Stomach (tissue), 9 donors: ENCODE measurements around the gene KLF15. TPM values are rescaled to one million over a fixed set of nuclear protein-coding genes. Genes with fewer than 3 reads are reported as not detected.

Source experiments
- DNase-seq, 2 donors: peaks; one replicate each; pipeline versions ENCODE4 v3.0.0 to v3.0.0-alpha.2; 2013 to 2019
- H3K27ac ChIP-seq, 5 donors: fragments of 200-600 bp in 4 of 5; sonication (generic) in 4 of 5; one replicate each; pipeline ENCODE4 v1.5.1; 2013 to 2019; ENCODE audit warnings: mild to moderate bottlenecking in 1 of 5, moderate library complexity in 1 of 5
- H3K27me3 ChIP-seq, 3 donors: fragments of 200-600 bp; sonication (generic); one replicate each; pipeline ENCODE4 v1.5.1; 2017 to 2019; ENCODE audit warnings: mixed run types in 1 of 3
- H3K36me3 ChIP-seq, 4 donors: fragments of 200-600 bp; sonication (generic); 1 replicate in 3 of 4; 2 replicates in 1 of 4; pipeline ENCODE4 v1.5.1; 2016 to 2019
- H3K4me1 ChIP-seq, 4 donors: fragments of 200-600 bp; sonication (generic); one replicate each; pipeline ENCODE4 v1.5.1; 2016 to 2019
- H3K4me3 ChIP-seq, 4 donors: fragments of 200-600 bp; sonication (generic) in 3 of 4; one replicate each; pipeline ENCODE4 v1.5.1; 2016 to 2019; ENCODE audit warnings: mild to moderate bottlenecking in 1 of 4
- H3K9me3 ChIP-seq, 4 donors: fragments of 200-600 bp; sonication (generic); one replicate each; pipeline ENCODE4 v1.5.1; 2016 to 2019
- EP300 ChIP-seq: sonication (generic); formaldehyde crosslinking; IDR thresholded peaks from one replicate; pipeline ENCODE4 v1.6.1; 2017; ENCODE audit warnings: antibody characterized with exemption
- POLR2A ChIP-seq, 4 donors: fragments of 450-650 bp; IDR thresholded peaks; one replicate each; pipeline ENCODE4 v1.6.1; 2016; ENCODE audit warnings: antibody characterized with exemption in 4 of 4, control low read depth in 2 of 4, mild to moderate bottlenecking in 1 of 4, moderate library complexity in 1 of 4
- POLR2AphosphoS5 ChIP-seq, 3 donors: sonication (generic); formaldehyde crosslinking; IDR thresholded peaks; one replicate each; pipeline ENCODE4 v1.6.1; 2016; ENCODE audit warnings: antibody characterized with exemption in 3 of 3
- WGBS, 5 donors: extraction: QIAGEN DNeasy Blood & Tissue Kit in 3 of 5; methylation state at CpG; one replicate each; pipeline versions ENCODE4 v1.1.5 to v1.1.7; 2013 to 2018; 5-methylcytosine and 5-hydroxymethylcytosine counted together
- intact Hi-C: fragments of 100-400 bp; cut with DNase I; formaldehyde crosslinking; loops from one replicate; pipeline ENCODE4 v1.15.1; 2023; ENCODE audit warnings: low total_unique reads
- polyA plus RNA-seq, 3 donors: library from polyadenylated mRNA; stranded (reverse); fragments of 200-250 nt; gene quantifications; one replicate each; pipeline ENCODE4 v1.2.3, GENCODE V29; 2013
- total RNA-seq, 5 donors: library from RNA; depleted of rRNA; stranded (reverse); fragments of >200 nt; gene quantifications; one replicate each; pipeline versions ENCODE4 v1.1.0 to v1.2.3, GENCODE V29; 2014 to 2016
- TF ChIP-seq, protein P1 (sequence below), 7 experiments: fragments of 450-650 bp in 4 of 7; fragments of 200-600 bp in 3 of 7; sonication (generic) in 3 of 7; IDR thresholded peaks; one replicate each; pipeline ENCODE4 v1.5.1; 2016 to 2019; ENCODE audit warnings: antibody characterized with exemption in 7 of 7, control low read depth in 2 of 7, mild to moderate bottlenecking in 1 of 7
- donor health status: healthy with polysubstance abuse.
- donor health status: Bipolar disorder and iron deficiency.
- donor health status: healthy.

KLF15 gene
- total and polyA plus RNA-seq, 8 donors = 4.6 to 82.9 (median 19.1) TPM

DNA sequence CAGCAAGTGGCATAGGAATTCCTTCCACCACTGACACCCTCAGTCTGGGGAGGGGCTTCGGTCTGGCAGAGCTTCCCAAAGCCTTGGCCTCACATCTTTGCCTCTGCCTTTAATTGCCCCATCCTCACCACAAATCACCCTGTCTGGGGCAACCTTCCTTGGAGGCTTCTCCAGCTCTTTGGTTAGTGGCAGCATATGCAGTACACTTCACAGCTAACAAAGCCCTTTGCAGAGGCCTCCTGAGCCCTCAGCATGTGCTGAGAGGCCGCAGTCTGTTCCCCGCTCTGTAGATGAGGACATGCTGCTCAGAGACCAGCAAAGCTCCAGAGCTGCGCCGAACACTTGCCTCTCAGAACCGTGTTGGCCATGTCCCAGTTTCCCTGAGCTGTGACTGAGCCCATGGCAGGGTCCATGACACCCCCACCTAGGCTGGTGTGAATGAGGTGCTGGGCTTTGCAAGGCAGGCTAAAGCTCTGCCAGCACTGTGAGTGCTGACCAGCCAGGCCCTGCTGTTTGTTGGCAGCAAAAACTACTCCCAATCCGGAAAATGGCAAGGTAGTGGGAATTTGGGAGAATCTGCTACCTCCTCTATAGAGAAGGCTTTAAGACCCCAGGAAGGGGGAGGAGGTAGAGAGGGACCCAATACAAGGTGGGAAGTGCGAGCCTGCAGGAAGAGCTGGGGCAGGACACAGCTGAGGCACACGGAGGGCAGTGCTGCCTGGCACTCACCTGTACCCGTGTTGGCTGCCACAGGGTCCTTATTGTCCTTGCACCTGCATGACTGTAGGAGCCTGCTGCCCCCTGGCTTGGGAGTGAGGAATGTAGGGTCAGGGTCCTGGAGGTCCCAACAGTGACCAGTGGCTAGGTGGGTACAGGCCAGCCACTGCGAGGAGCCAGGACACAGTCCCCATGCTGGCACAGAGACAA, 8.4 kb upstream of the KLF15 start:
- intact Hi-C loops = loop anchor here (10.0 kb wide), 1 partner anchor 111 kb away; no protein-coding TSS in a partner anchor
- Histone ChIP-seq H3K27ac (no peak overlapping the region), H3K4me1 (no peaks in the 10 kb centered on the region), H3K36me3 (no peaks in the 10 kb centered on the region), H3K4me3 (no peak overlapping the region), H3K9me3 (no peaks in the 10 kb centered on the region), H3K27me3 (peaks cover 0 to 7% (median 7%) of the 10 kb centered on the region in 3 donors)
- TF ChIP-seq, protein P1, sequence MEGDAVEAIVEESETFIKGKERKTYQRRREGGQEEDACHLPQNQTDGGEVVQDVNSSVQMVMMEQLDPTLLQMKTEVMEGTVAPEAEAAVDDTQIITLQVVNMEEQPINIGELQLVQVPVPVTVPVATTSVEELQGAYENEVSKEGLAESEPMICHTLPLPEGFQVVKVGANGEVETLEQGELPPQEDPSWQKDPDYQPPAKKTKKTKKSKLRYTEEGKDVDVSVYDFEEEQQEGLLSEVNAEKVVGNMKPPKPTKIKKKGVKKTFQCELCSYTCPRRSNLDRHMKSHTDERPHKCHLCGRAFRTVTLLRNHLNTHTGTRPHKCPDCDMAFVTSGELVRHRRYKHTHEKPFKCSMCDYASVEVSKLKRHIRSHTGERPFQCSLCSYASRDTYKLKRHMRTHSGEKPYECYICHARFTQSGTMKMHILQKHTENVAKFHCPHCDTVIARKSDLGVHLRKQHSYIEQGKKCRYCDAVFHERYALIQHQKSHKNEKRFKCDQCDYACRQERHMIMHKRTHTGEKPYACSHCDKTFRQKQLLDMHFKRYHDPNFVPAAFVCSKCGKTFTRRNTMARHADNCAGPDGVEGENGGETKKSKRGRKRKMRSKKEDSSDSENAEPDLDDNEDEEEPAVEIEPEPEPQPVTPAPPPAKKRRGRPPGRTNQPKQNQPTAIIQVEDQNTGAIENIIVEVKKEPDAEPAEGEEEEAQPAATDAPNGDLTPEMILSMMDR (IDR thresholded peaks at IDR 0.05) = no peak
- TF ChIP-seq POLR2A (IDR thresholded peaks at IDR 0.05) (no peak), POLR2AphosphoS5 (IDR thresholded peaks at IDR 0.05) (no peak), EP300 (no peak)
- WGBS, 5 donors = 70 to 84% (median 80%) methylated on average over 5 to 11 of the region's 11 CpGs
- DNase-seq = no peak

GRCh38 chr3:126364731-126365301, 7.6 kb upstream of the KLF15 start:
- H3K9me3 ChIP-seq = no peaks in the 10 kb centered on the region
- no peak for DNase-seq
- H3K27ac ChIP-seq = no peak overlapping the region
- peaks cover 0 to 12% (median 10%) of the 10 kb centered on the region in 3 donors for H3K27me3 ChIP-seq
- no peak overlapping the region for H3K4me3 ChIP-seq
- no peaks in the 10 kb centered on the region for H3K4me1 ChIP-seq
- intact Hi-C loops = loop anchor here (10.0 kb wide), 1 partner anchor 110 kb away; no protein-coding TSS in a partner anchor
- no peak for TF ChIP-seq POLR2AphosphoS5 (IDR thresholded peaks at IDR 0.05)
- TF ChIP-seq, protein P1 (IDR thresholded peaks at IDR 0.05) = no peak
- no peak for TF ChIP-seq POLR2A (IDR thresholded peaks at IDR 0.05)
- TF ChIP-seq EP300 = no peak
- 90 to 94% (median 90%) methylated on average over 2 to 5 of the region's 5 CpGs for WGBS, 5 donors
- no peaks in the 10 kb centered on the region for H3K36me3 ChIP-seq

GRCh38 chr3:126364130-126364695, 7.0 kb upstream of the KLF15 start:
- peaks cover 0 to 12% (median 10%) of the 10 kb centered on the region in 3 donors for H3K27me3 ChIP-seq
- DNase-seq = no peak
- H3K27ac ChIP-seq = no peak overlapping the region
- H3K36me3 ChIP-seq = no peaks in the 10 kb centered on the region
- H3K4me1 ChIP-seq = no peaks in the 10 kb centered on the region
- WGBS, 5 donors = 86 to 96% (median 93%) methylated on average over 9 of the region's 9 CpGs
- no peak for TF ChIP-seq POLR2A (IDR thresholded peaks at IDR 0.05)
- no peak for TF ChIP-seq POLR2AphosphoS5 (IDR thresholded peaks at IDR 0.05)
- TF ChIP-seq, protein P1 (IDR thresholded peaks at IDR 0.05) = no peak
- no peak for TF ChIP-seq EP300
- H3K9me3 ChIP-seq = no peaks in the 10 kb centered on the region
- no peak overlapping the region for H3K4me3 ChIP-seq
- intact Hi-C loops = loop anchor here (10.0 kb wide), 1 partner anchor 109 kb away; no protein-coding TSS in a partner anchor

DNA sequence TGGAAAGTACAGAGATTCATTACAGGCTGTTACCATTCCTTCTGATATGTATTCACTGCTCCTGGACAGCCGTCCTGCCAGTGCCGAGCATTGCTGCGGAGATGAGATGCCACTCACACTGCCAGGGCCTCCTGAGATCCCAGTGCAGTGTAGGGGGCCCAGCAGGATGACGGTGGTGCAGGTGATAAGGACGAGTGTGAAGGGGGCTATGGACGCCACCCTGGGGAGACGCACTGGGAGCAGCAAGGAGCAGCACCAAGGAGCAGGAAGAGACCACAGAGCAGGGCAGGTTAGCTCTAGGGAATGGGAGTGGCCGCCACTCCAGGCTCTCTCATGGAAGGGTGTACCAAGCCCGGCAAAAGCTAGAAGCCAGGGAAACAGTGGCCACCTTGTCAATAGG, 4.0 kb upstream of the KLF15 start:
- 72 to 78% (median 76%) methylated on average over 8 to 9 of the region's 9 CpGs for WGBS, 5 donors
- Histone ChIP-seq H3K27me3 (peaks cover 0 to 24% (median 10%) of the 10 kb centered on the region in 3 donors), H3K4me3 (no peak overlapping the region), H3K27ac (no peak overlapping the region), H3K9me3 (no peaks in the 10 kb centered on the region), H3K36me3 (no peaks in the 10 kb centered on the region), H3K4me1 (peaks cover 6 to 18% (median 14%) of the 10 kb centered on the region in 4 donors)
- intact Hi-C loops = loop anchor here (10.0 kb wide), 1 partner anchor 106 kb away; no protein-coding TSS in a partner anchor
- TF ChIP-seq POLR2AphosphoS5 (IDR thresholded peaks at IDR 0.05) (no peak), EP300 (no peak), POLR2A (IDR thresholded peaks at IDR 0.05) (no peak)
- TF ChIP-seq, protein P1 (IDR thresholded peaks at IDR 0.05) = no peak
- DNase-seq = no peak
